Caco-2 (cell line): Measurements from ENCODE around the gene ZNF275. TPM values are rescaled to one million over a fixed set of nuclear protein-coding genes. Genes with fewer than 3 reads are reported as not detected.

Source experiments
- BruUV-seq: library from RNA; stranded (reverse); fragments of 400-500 nt; replicated peaks from 2 replicates; lab custom pipeline; 2021; lab: Mats Ljungman, UMichigan
- CTCF ChIA-PET: fragments of 300-600 bp; sonication (Branson Sonifier 250); formaldehyde crosslinking; loops from one replicate; lab custom pipeline; 2022; ENCODE audit warnings: antibody characterized with exemption; lab: Charles Lee
- POLR2A ChIA-PET: fragments of 300-600 bp; sonication (Branson Sonifier 250); formaldehyde crosslinking; loops from one replicate; lab custom pipeline; 2022; ENCODE audit warnings: antibody characterized with exemption; lab: Charles Lee
- DNase-seq, 2 experiments: peaks; one replicate each; pipeline versions ENCODE4 v3.0.0 to v3.0.0-alpha.2; 2020 to 2022
- H3K27me3 ChIP-seq: replicated peaks from 2 replicates; pipeline ENCODE4 v1.6.0; 2011; ENCODE audit warnings: low read length; ENCODE audit not compliant: control insufficient read depth, insufficient read depth
- H3K36me3 ChIP-seq: 2 replicates; pipeline ENCODE4 v1.5.1; 2011; ENCODE audit warnings: low read length; ENCODE audit not compliant: control insufficient read depth, insufficient read depth
- H3K4me1 ChIP-seq: fragments of 250-450 bp; sonication (Bioruptor Pico); 2 replicates; pipeline ENCODE4 v1.5.1; 2020; ENCODE audit warnings: mild to moderate bottlenecking
- H3K4me3 ChIP-seq: 2 replicates; pipeline ENCODE4 v1.5.1; 2011; ENCODE audit warnings: low read depth, mild to moderate bottlenecking, control low read depth, low read length
- H3K9me3 ChIP-seq: fragments of 250-450 bp; sonication (Bioruptor Pico); 2 replicates; pipeline ENCODE4 v1.5.1; 2020; ENCODE audit warnings: mild to moderate bottlenecking, moderate library complexity
- H3K27ac Mint-ChIP-seq: one replicate; pipeline ENCODE4 v1.8.0; 2022; ENCODE audit warnings: mixed read lengths; ENCODE audit not compliant: unreplicated experiment
- H3K27me3 Mint-ChIP-seq: one replicate; pipeline ENCODE4 v1.8.0; 2022; ENCODE audit warnings: mixed read lengths; ENCODE audit not compliant: insufficient read depth, unreplicated experiment
- H3K36me3 Mint-ChIP-seq: one replicate; pipeline ENCODE4 v1.8.0; 2022; ENCODE audit warnings: mild to moderate bottlenecking, mixed read lengths; ENCODE audit not compliant: insufficient read depth, unreplicated experiment
- H3K4me1 Mint-ChIP-seq: one replicate; pipeline ENCODE4 v1.8.0; 2022; ENCODE audit warnings: low read depth, mixed read lengths; ENCODE audit not compliant: unreplicated experiment
- H3K4me3 Mint-ChIP-seq: one replicate; pipeline ENCODE4 v1.8.0; 2022; ENCODE audit warnings: mild to moderate bottlenecking, moderate library complexity, mixed read lengths; ENCODE audit not compliant: unreplicated experiment
- H3K9me3 Mint-ChIP-seq: one replicate; pipeline ENCODE4 v1.8.0; 2022; ENCODE audit warnings: mixed read lengths; ENCODE audit not compliant: unreplicated experiment
- CTCF ChIP-seq, 2 experiments: fragments of 200-600 bp in 1 of 2; IDR thresholded peaks; 1 replicate in 1 of 2; 2 replicates in 1 of 2; pipeline versions ENCODE4 v1.5.1 to v1.8.0; 2011 to 2022; ENCODE audit warnings: antibody characterized with exemption in 1 of 2, control low read depth in 1 of 2, inconsistent platforms in 1 of 2, low read depth in 1 of 2, low read length in 1 of 2, mild to moderate bottlenecking in 1 of 2, moderate library complexity in 1 of 2; ENCODE audit not compliant: insufficient read depth in 1 of 2, severe bottlenecking in 1 of 2, unreplicated experiment in 1 of 2
- intact Hi-C: fragments of 100-400 bp; cut with micrococcal nuclease; formaldehyde crosslinking; loops from one replicate; pipeline ENCODE4 v1.10.0; 2022; ENCODE audit not compliant: unreplicated experiment
- total RNA-seq: library from RNA; stranded (reverse); gene quantifications from 2 replicates; pipeline ENCODE4 v1.2.3, GENCODE V29; 2022

The ZNF275 gene
- total RNA-seq, 1 experiment from 2014 or later = 5.6 TPM

- H3K9me3 ChIP-seq = no peaks in the 10 kb centered on the region
- H3K27ac Mint-ChIP-seq = no peak overlapping the region
- H3K36me3 ChIP-seq = no peaks in the 10 kb centered on the region
- H3K36me3 Mint-ChIP-seq = no peaks in the 10 kb centered on the region
- no peaks in the 10 kb centered on the region for H3K4me1 ChIP-seq
- no TSS peak for BruUV-seq
- no peak overlapping the region for H3K4me3 Mint-ChIP-seq
- no peaks in the 10 kb centered on the region for H3K9me3 Mint-ChIP-seq
- DNase-seq = no peak
- H3K27me3 ChIP-seq = no peaks in the 10 kb centered on the region
- intact Hi-C loops = no loop called here
- TF ChIP-seq CTCF (IDR thresholded peaks at IDR 0.05; ENCODE audit: insufficient read depth in 1 of 2, low read depth in 1 of 2, low read length in 1 of 2, severe bottlenecking in 1 of 2, unreplicated experiment in 1 of 2) = no peak
- no peaks in the 10 kb centered on the region for H3K4me1 Mint-ChIP-seq
- no peaks in the 10 kb centered on the region for H3K27me3 Mint-ChIP-seq
- H3K4me3 ChIP-seq = no peak overlapping the region
- ChIA-PET POLR2A (no interaction called here), CTCF (no interaction called here)
These were observed 16.6 kb upstream of the ZNF275 start for GRCh38 chrX:153317306-153317705.

- no TSS peak for BruUV-seq
- H3K27me3 Mint-ChIP-seq = no peaks in the 10 kb centered on the region
- no peak overlapping the region for H3K4me3 Mint-ChIP-seq
- CTCF ChIA-PET = interaction anchor here (0.9 kb wide), 1 partner anchor 143 kb away, joined by 3 read pairs; no protein-coding TSS in a partner anchor
- no peaks in the 10 kb centered on the region for H3K27me3 ChIP-seq
- no peak for DNase-seq
- no peak overlapping the region for H3K4me3 ChIP-seq
- intact Hi-C loops = no loop called here
- no peaks in the 10 kb centered on the region for H3K9me3 ChIP-seq
- no peaks in the 10 kb centered on the region for H3K9me3 Mint-ChIP-seq
- POLR2A ChIA-PET = no interaction called here
- no peaks in the 10 kb centered on the region for H3K4me1 Mint-ChIP-seq
- TF ChIP-seq CTCF (IDR thresholded peaks at IDR 0.05; ENCODE audit: insufficient read depth in 1 of 2, low read depth in 1 of 2, low read length in 1 of 2, severe bottlenecking in 1 of 2, unreplicated experiment in 1 of 2) = no peak
- H3K36me3 ChIP-seq = no peaks in the 10 kb centered on the region
- H3K36me3 Mint-ChIP-seq = no peaks in the 10 kb centered on the region
- no peaks in the 10 kb centered on the region for H3K4me1 ChIP-seq
- no peak overlapping the region for H3K27ac Mint-ChIP-seq
These were observed 15.8 kb upstream of the ZNF275 start for GRCh38 chrX:153317996-153318722.

DNA sequence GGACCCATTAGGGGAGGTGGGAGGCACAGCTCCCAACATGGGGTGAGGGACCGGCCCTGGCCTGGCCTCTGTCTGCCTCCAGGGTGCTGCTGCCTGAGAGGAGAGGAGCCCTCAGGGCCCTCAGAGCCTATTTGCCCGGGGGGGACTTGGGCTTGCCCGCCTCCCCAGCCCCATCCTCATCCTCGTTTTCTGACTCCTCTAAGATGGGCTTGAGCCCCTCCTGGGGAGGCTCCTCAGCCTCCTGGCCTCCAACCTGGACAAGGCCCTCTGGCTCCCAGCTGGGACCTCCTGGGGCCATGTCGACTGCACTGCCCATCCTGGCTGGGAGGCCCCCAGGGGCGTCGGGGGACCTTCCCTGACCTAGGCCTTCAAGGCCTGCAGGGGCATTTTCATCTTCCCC lies 15.1 kb upstream of the ZNF275 start:
- intact Hi-C loops = no loop called here
- POLR2A ChIA-PET = no interaction called here

More for the DNA sequence above, 15.1 kb upstream of the ZNF275 start:
- Mint-ChIP-seq H3K4me1 (no peaks in the 10 kb centered on the region), H3K36me3 (no peaks in the 10 kb centered on the region), H3K27ac (no peak overlapping the region), H3K9me3 (no peaks in the 10 kb centered on the region), H3K4me3 (no peak overlapping the region), H3K27me3 (peaks cover under 1% of the 10 kb centered on the region)
- Histone ChIP-seq H3K4me3 (no peak overlapping the region), H3K27me3 (no peaks in the 10 kb centered on the region), H3K9me3 (no peaks in the 10 kb centered on the region), H3K4me1 (no peaks in the 10 kb centered on the region), H3K36me3 (no peaks in the 10 kb centered on the region)
- CTCF ChIA-PET = no interaction called here
- TF ChIP-seq CTCF (IDR thresholded peaks at IDR 0.05; ENCODE audit: insufficient read depth in 1 of 2, low read depth in 1 of 2, low read length in 1 of 2, severe bottlenecking in 1 of 2, unreplicated experiment in 1 of 2) = no peak
- no peak for DNase-seq
- no TSS peak for BruUV-seq
